ENCODE data around the gene NBEAL2. TPM values are rescaled to one million over a fixed set of nuclear protein-coding genes. Genes with fewer than 3 reads are reported as not detected.

Gene NBEAL2
- total and polyA plus RNA-seq, 2 experiments from 2014 or later, result 38.6 to 42.2 TPM

GRCh38 chr3:46935168-46935858 lies 44.2 kb upstream of the NBEAL2 start:
- Histone ChIP-seq H3K4me1 (ENCODE audit: insufficient read depth) (peaks cover 89% of the 10 kb centered on the region), H3K4me2 (peak overlapping the region; percentile 20), H3K9me3 (ENCODE audit: low read depth) (no peaks in the 10 kb centered on the region), H2AFZ (no peak overlapping the region), H3K4me3 (no peak overlapping the region), H3K27ac (peak overlapping the region; percentile 87), H3K36me3 (replicated peaks; ENCODE audit: insufficient read depth, low read depth) (no peaks in the 10 kb centered on the region), H4K20me1 (ENCODE audit: insufficient read depth, poor library complexity, severe bottlenecking) (peaks cover 8% of the 10 kb centered on the region), H3K9me2 (replicated peaks; ENCODE audit: insufficient read depth) (no peaks in the 10 kb centered on the region), H3K27me3 (no peaks in the 10 kb centered on the region), H3K79me2 (peaks cover 85% of the 10 kb centered on the region)
- 60% methylated on average over 7 of the region's 7 CpGs for WGBS (ENCODE audit: low lambda C conversion rate, missing lambda C conversion rate)
- TF ChIP-seq EZH2phosphoT487 (IDR thresholded peaks at IDR 0.05; ENCODE audit: low read depth, severe bottlenecking, unreplicated experiment) (no peak), CTCF (IDR thresholded peaks at IDR 0.05; ENCODE audit: poor library complexity) (peak; percentile 62)
- peak; percentile 95 for DNase-seq (ENCODE audit: low spot score)

- H2AFZ ChIP-seq, result no peak overlapping the region
- peaks cover 87% of the 10 kb centered on the region for H3K4me1 ChIP-seq (ENCODE audit: insufficient read depth)
- DNase-seq (ENCODE audit: low spot score), result no peak
- H3K27ac ChIP-seq, result peak overlapping the region; percentile 67
- H3K4me2 ChIP-seq, result peak overlapping the region; percentile 5
- H3K36me3 ChIP-seq (replicated peaks; ENCODE audit: insufficient read depth, low read depth), result no peaks in the 10 kb centered on the region
- H4K20me1 ChIP-seq (ENCODE audit: insufficient read depth, poor library complexity, severe bottlenecking), result peaks cover 4% of the 10 kb centered on the region
- peaks cover 85% of the 10 kb centered on the region for H3K79me2 ChIP-seq
- H3K9me2 ChIP-seq (replicated peaks; ENCODE audit: insufficient read depth), result no peaks in the 10 kb centered on the region
- H3K4me3 ChIP-seq, result no peak overlapping the region
- 95% methylated on average over 7 of the region's 7 CpGs for WGBS (ENCODE audit: low lambda C conversion rate, missing lambda C conversion rate)
- H3K27me3 ChIP-seq, result no peaks in the 10 kb centered on the region
- no peaks in the 10 kb centered on the region for H3K9me3 ChIP-seq (ENCODE audit: low read depth)
- TF ChIP-seq EZH2phosphoT487 (IDR thresholded peaks at IDR 0.05; ENCODE audit: low read depth, severe bottlenecking, unreplicated experiment) (no peak), CTCF (IDR thresholded peaks at IDR 0.05; ENCODE audit: poor library complexity) (no peak), EZH2 (IDR thresholded peaks at IDR 0.05; ENCODE audit: borderline replicate concordance) (no peak)
Measured at GRCh38 chr3:46935989-46936558, 43.4 kb upstream of the NBEAL2 start.

- 85% methylated on average over 5 of the region's 5 CpGs for WGBS (ENCODE audit: low lambda C conversion rate, missing lambda C conversion rate)
- Histone ChIP-seq H3K9me3 (ENCODE audit: low read depth) (no peaks in the 10 kb centered on the region), H3K4me3 (no peak overlapping the region), H3K27ac (peak overlapping the region; percentile 67), H2AFZ (no peak overlapping the region), H3K4me1 (ENCODE audit: insufficient read depth) (peaks cover 84% of the 10 kb centered on the region), H3K36me3 (replicated peaks; ENCODE audit: insufficient read depth, low read depth) (no peaks in the 10 kb centered on the region), H4K20me1 (ENCODE audit: insufficient read depth, poor library complexity, severe bottlenecking) (no peaks in the 10 kb centered on the region), H3K9me2 (replicated peaks; ENCODE audit: insufficient read depth) (no peaks in the 10 kb centered on the region), H3K79me2 (peaks cover 85% of the 10 kb centered on the region), H3K4me2 (no peak overlapping the region), H3K27me3 (no peaks in the 10 kb centered on the region)
- DNase-seq (ENCODE audit: low spot score), result no peak
- TF ChIP-seq EZH2 (IDR thresholded peaks at IDR 0.05; ENCODE audit: borderline replicate concordance) (no peak), EZH2phosphoT487 (IDR thresholded peaks at IDR 0.05; ENCODE audit: low read depth, severe bottlenecking, unreplicated experiment) (no peak)
Measured at GRCh38 chr3:46936733-46937250, 42.7 kb upstream of the NBEAL2 start.

GRCh38 chr3:46938118-46938517 lies 41.3 kb upstream of the NBEAL2 start:
- no peaks in the 10 kb centered on the region for H3K9me3 ChIP-seq (ENCODE audit: low read depth)
- H3K9me2 ChIP-seq (replicated peaks; ENCODE audit: insufficient read depth), result no peaks in the 10 kb centered on the region
- H2AFZ ChIP-seq, result no peak overlapping the region
- no peak for TF ChIP-seq EZH2 (IDR thresholded peaks at IDR 0.05; ENCODE audit: borderline replicate concordance)
- no peak for TF ChIP-seq CTCF (IDR thresholded peaks at IDR 0.05; ENCODE audit: poor library complexity)
- TF ChIP-seq EZH2phosphoT487 (IDR thresholded peaks at IDR 0.05; ENCODE audit: low read depth, severe bottlenecking, unreplicated experiment), result no peak
- 90% methylated on average over 2 of the region's 2 CpGs for WGBS (ENCODE audit: low lambda C conversion rate, missing lambda C conversion rate)
- peaks cover 84% of the 10 kb centered on the region for H3K4me1 ChIP-seq (ENCODE audit: insufficient read depth)
- H3K4me2 ChIP-seq, result no peak overlapping the region
- no peak overlapping the region for H3K4me3 ChIP-seq
- no peaks in the 10 kb centered on the region for H3K36me3 ChIP-seq (replicated peaks; ENCODE audit: insufficient read depth, low read depth)
- DNase-seq (ENCODE audit: low spot score), result no peak
- no peaks in the 10 kb centered on the region for H3K27me3 ChIP-seq
- peaks cover 89% of the 10 kb centered on the region for H3K79me2 ChIP-seq
- peak overlapping the region; percentile 67 for H3K27ac ChIP-seq
- peaks cover under 1% of the 10 kb centered on the region for H4K20me1 ChIP-seq (ENCODE audit: insufficient read depth, poor library complexity, severe bottlenecking)

Data from hepatocyte (in vitro differentiated cells).